NCI-H774 (cell line): ENCODE data around the gene RASL10A.

ENCODE experiments used
- DNase-seq: peaks from one replicate; lab custom pipeline; 2025; lab: John Stamatoyannopoulos, UW

The RASL10A gene

GRCh38 chr22:29323641-29324040 lies 8.1 kb upstream of the RASL10A start:
- no peak for DNase-seq

DNA sequence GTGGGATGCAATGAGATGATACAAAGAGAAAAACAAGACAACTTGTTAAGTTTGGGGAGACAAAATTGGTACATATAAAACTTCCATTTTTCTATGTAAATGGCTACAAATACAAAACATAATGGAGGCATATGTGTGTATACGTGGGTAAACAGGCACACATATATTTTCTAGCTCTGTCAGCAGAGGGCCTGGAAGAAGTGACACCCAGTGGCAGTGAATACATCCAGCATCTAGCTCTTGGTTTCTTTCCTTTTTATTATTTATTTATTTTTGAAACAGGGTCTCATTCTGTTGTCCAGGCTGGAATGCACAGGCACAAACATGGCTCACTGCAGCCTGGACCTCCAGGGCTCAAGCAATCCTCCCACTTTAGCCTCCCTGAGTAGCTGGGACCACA lies 5.0 kb upstream of the RASL10A start:
- DNase-seq: no peak

DNA sequence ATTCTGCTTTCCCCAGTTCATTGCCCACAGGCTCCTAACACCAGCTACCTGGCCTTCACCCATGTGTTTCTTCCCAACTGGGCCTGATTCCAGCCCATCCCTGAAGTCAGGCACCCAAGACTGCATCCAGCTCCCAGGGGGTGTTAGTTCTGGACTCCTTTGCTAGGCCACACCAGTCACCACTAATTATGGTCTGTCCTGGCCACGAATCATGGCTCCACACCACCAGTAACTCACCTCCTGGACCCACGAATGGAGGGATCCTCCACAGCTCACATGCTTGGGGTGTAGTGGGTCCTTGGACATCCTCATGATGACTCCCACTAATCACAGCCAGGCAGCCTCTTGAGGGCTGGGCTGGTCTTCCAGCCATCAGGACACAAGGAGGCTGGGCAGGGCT lies 3.6 kb upstream of the RASL10A start:
- DNase-seq: no peak

DNA sequence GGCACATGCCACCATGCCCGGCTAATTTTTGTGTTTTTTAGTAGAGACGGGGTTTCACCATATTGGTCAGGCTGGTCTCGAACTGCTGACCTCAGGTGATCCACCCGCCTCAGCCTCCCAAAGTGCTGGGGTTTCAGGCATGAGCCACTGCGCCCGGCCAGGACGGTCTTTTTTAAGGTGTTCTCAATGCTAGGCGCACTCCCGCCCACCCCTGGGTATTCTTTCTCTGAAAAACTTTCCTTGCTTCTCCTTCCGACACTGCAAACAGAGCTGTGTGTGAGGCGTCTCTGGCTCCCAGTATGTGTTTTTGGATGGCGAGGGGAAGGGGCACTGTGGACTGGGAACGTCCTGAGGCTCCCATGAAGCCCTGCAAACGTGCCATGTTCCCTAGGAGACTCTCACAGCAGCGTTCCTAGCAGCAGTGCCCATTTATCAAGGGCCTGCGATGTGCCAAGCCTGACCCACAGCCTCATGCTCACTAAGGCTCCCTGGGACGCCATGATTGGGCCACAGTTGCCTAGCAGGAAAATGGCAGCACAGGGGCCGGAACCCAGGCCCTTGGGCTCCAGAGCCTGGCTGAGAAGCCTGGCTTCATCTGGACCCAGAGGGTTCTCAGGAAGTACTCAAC lies 2.4 kb upstream of the RASL10A start:
- no peak for DNase-seq

GRCh38 chr22:29316141-29316828 lies 788 bp upstream of the RASL10A start:
- no peak for DNase-seq

- DNase-seq: no peak
Measured at GRCh38 chr22:29314537-29315285, 786 bp downstream of the RASL10A start.

DNA sequence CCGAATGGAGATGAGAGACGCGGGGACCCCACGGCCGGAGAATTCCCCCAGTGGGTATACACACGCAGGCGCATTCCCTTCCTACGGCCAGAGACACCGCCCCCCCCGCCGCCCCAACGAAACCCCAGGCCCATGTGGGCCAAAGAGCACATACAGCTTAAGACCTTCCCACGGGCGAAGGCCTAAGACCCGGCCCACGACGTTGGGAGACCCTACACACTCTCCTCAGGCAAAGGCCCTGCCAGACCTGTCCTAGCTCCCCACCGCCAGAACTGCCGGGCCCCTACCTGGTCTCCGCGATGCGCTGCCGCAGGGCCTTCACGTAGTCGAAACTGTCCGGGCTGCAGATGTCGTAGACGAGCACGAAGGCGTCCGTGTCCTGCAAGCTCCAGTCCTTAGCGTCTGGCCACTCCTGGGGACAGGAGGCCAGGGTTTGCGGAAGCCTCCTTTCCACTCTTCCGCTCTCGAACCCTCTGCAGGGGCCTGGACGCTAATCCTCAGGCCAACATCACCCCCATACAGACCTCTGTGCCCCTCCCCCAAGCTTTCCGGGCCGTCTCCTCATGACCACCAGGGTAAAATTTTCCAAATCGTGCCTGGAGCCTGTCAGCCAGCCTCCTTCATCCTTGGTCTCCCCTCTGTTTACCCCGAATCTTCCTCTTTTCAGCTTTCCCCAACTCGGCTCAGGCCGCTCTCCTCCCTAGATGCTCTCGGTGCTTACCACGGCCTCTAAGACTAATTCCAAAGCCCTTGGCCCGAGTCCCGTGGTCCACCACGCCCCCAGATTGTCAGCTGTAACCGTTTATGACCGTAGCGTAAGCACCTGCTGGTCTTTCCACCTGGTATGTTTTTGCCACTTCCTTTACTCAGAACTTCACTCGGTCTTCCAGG lies 1.7 kb downstream of the RASL10A start:
- DNase-seq: no peak

- no peak for DNase-seq
Measured at GRCh38 chr22:29313126-29313575, 2.3 kb downstream of the RASL10A start.

- no peak for DNase-seq
Measured at GRCh38 chr22:29312218-29313125, 3.0 kb downstream of the RASL10A start.

DNA sequence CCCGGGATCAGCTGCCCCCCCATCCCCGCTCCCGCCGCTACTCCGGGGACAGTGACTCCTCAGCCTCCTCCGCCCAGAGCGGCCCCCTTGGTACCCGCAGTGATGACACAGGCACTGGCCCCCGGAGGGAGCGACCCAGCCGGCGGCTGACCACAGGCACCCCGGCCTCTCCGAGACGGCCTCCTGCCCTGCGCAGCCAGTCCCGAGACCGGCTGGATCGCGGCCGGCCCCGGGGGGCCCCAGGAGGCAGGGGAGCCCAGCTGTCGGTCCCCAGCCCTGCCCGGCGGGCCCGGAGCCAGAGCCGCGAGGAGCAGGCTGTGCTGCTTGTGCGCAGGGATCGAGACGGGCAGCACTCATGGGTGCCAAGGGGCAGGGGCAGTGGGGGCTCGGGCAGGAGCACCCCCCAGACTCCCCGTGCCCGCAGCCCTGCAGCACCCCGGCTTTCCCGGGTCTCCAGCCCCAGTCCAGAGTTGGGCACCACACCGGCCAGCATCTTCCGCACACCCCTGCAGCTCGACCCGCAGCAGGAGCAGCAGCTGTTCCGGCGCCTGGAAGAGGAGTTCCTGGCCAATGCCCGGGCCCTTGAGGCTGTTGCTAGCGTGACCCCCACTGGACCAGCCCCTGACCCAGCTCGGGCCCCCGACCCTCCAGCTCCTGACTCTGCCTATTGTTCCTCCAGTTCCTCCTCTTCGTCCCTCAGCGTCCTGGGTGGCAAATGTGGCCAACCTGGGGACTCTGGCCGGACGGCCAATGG lies 3.9 kb downstream of the RASL10A start:
- no peak for DNase-seq

DNA sequence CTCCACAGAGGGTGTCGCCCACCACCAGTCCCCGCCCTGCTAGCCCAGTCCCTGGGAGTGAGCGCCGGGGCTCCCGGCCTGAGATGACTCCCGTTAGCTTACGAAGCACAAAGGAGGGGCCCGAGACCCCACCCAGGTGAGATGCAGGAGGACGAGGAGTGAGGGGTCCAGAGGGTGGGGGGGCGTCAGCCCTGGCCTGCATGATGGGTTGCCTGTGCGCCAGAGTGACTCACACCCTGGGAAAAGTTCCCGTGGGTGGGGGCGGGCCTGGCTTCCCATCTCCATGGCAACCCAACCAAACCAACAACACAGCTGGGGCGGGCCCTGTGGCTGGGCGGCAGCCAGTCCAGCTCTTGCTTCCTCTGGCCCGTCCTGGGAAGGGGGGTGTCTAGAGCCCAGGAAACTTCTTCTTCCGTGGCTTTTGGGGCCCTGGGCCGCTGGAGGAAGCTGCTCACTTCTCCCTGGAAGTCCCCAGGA lies 4.6 kb downstream of the RASL10A start:
- DNase-seq: no peak

DNA sequence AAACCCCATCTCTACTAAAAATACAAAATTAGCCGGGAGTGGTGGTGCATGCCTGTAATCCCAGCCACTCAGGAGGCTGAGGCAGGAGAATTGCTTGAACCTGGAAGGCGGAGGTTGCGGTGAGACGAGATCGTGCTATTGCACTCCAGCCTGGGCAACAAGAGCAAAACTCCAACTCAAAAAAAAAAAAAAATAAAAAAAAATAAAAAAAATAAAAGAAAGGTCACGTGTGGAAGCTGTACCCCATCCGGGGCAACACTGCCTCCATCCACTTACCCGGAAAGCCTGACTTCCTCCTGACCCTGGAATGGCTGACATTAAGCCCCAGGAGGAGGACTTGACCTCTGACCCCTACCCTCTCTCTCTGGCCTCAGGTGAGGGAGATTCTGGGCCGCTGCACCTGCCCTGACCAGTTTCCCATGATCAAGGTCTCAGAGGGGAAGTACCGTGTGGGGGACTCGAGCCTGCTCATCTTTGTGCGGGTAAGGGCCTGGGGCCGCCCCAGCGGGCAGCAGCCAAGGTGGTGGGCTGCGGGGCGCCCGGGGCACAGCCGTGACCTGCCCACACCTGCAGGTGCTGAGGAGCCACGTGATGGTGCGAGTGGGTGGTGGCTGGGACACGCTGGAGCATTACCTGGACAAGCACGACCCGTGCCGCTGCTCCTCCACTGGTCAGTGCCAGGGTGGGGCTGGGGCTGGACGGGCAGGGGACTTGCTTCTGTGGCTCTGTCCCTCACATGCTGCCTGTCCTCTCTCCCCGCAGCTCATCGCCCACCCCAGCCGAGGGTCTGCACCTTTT lies 5.2 kb downstream of the RASL10A start:
- DNase-seq: no peak

- DNase-seq: no peak
Measured at GRCh38 chr22:29309332-29310064, 6.0 kb downstream of the RASL10A start.

DNA sequence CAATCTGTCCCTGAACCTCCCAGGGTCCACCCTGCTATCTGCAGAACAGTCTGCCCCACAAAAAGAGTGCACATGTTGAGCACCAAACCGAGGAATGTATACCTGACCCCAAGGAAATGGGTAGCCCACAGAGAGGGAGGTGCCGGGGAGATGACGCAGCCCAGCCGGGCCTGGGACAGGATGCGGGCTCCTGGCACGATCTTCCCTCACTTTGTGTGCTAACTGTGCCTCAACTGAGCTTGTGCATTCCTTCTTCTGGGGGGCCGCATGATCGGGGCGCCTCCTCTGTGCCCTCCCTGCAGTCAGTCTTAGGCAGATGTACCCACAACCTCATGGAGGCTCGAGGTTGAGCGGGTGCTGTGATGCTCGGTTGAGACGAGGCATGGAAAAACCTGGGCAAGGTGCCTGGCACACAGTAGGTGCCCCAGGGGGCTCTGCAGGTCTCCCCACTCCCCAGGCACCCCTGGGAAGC lies 6.7 kb downstream of the RASL10A start:
- DNase-seq: no peak

DNA sequence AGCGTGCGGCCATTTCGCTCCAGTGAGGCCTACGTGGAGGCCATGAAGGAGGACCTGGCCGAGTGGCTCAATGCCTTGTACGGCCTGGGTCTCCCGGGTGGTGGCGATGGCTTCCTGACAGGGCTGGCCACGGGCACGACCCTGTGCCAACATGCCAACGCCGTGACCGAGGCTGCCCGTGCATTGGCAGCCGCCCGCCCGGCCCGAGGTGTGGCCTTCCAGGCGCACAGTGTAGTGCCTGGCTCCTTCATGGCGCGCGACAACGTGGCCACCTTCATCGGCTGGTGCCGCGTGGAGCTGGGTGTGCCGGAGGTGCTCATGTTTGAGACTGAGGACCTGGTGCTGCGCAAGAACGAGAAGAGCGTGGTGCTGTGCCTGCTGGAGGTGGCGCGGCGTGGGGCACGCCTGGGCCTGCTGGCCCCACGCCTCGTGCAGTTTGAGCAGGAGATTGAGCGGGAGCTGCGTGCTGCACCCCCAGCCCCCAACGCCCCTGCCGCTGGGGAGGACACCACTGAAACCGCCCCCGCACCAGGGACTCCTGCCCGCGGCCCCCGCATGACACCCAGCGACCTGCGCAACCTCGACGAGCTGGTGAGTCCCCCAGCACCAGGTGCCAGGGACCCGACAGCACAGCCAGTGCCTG lies 7.2 kb downstream of the RASL10A start:
- no peak for DNase-seq

GRCh38 chr22:29307596-29308147 lies 7.8 kb downstream of the RASL10A start:
- no peak for DNase-seq

DNA sequence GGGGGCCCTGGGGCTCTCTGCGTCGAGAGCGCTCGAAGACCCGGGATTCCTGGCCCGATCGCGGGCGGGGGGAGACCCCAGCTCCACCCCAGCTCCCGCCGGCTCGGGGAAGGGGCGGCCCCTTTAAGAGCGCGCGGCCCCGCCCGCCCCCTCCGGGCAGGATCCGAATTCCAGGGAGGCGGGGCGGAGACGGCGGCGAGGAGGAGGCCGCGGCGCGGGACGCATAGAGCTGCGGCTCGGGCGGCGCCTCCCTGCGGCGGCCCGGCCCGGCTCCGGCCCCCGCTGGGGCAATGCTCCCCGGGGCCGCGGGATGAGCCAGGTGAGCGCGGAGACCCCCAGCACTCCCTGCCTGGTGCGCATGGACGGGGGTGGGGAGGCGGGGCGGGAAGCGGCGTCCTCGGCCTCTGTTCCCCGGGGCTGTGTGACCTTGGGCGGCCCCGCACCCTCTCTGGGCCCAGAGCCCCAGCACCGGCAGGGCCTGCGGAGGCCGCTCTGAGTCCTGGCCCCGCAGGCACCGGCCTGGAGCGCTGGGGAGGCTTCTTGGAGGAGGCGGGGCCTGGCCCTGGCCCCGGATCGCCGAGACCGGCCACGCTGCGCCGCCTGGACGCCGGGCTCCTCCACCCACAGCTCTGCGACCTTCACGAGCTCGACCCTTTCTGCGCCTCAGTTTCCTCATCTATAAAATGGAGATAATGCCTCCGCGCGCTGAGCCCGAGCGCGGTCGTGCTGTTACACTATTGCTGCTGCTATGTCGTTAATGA lies 8.5 kb downstream of the RASL10A start:
- no peak for DNase-seq
